Measurements from ENCODE around the gene RPE.
A peak's percentile ranks its signal among the peaks of the same experiment; 100 is the strongest.

RPE gene

DNA sequence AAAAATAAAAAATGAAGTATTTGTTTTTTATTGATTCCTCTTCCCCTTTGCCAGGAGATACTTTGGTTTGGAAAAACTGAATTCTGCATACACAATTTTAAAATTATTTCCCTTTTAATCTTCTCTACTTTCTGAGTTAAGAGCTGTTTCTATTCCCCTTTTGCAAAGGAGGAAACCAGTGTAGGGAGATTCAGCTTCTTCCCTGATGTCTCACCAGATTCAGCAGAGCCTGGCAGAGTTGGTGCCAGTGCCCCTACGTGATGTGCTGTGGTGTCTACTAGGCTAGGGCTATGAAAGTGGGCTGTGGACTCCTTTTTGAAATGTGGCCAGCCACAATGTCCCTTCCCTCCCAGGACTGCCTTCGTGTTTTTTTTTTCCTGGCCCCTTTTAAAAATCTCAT, 2.4 kb downstream of the RPE start:
- no peaks in the 10 kb centered on the region for H3K9me3 ChIP-seq (ENCODE audit: insufficient read depth, low read length, severe bottlenecking)
- H3K27ac ChIP-seq (ENCODE audit: low read length), result no peak overlapping the region
- H3K4me3 ChIP-seq (ENCODE audit: low read depth in 1 of 2, low read length in 2 of 2), result peak overlapping the region in 1 of 2 experiments; percentile 11; a peak in 1 of 4 replicates
- no peak for DNase-seq
- no peak overlapping the region for H3K9ac ChIP-seq (ENCODE audit: low read depth, low read length)
- H3K4me1 ChIP-seq (ENCODE audit: insufficient read depth, low read length), result peaks cover 36% of the 10 kb centered on the region
- H3K4me2 ChIP-seq (ENCODE audit: insufficient read depth, low read length), result peak overlapping the region; percentile 71; the same call in 1 of the 2 replicates
- ATAC-seq (ENCODE audit: insufficient read depth, low read depth), result no peak
- H4K20me1 ChIP-seq (ENCODE audit: insufficient read depth, low read length), result peaks cover 58% of the 10 kb centered on the region
- TF ChIP-seq, protein P1, sequence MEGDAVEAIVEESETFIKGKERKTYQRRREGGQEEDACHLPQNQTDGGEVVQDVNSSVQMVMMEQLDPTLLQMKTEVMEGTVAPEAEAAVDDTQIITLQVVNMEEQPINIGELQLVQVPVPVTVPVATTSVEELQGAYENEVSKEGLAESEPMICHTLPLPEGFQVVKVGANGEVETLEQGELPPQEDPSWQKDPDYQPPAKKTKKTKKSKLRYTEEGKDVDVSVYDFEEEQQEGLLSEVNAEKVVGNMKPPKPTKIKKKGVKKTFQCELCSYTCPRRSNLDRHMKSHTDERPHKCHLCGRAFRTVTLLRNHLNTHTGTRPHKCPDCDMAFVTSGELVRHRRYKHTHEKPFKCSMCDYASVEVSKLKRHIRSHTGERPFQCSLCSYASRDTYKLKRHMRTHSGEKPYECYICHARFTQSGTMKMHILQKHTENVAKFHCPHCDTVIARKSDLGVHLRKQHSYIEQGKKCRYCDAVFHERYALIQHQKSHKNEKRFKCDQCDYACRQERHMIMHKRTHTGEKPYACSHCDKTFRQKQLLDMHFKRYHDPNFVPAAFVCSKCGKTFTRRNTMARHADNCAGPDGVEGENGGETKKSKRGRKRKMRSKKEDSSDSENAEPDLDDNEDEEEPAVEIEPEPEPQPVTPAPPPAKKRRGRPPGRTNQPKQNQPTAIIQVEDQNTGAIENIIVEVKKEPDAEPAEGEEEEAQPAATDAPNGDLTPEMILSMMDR (IDR thresholded peaks at IDR 0.05; ENCODE audit: borderline replicate concordance, extremely low read depth, low read length, poor library complexity, severe bottlenecking), result no peak
- TF ChIP-seq EZH2 (IDR thresholded peaks at IDR 0.05; ENCODE audit: borderline replicate concordance, low read depth, low read length, severe bottlenecking), result no peak
- no peak overlapping the region for H2AFZ ChIP-seq (ENCODE audit: low read depth, low read length)
- no peaks in the 10 kb centered on the region for H3K27me3 ChIP-seq (ENCODE audit: insufficient read depth, low read length, poor library complexity)
- peaks cover 52% of the 10 kb centered on the region for H3K36me3 ChIP-seq (ENCODE audit: insufficient read depth, low read length)
- H3K79me2 ChIP-seq (ENCODE audit: insufficient read depth, low read length), result peaks cover 75% of the 10 kb centered on the region

DNA sequence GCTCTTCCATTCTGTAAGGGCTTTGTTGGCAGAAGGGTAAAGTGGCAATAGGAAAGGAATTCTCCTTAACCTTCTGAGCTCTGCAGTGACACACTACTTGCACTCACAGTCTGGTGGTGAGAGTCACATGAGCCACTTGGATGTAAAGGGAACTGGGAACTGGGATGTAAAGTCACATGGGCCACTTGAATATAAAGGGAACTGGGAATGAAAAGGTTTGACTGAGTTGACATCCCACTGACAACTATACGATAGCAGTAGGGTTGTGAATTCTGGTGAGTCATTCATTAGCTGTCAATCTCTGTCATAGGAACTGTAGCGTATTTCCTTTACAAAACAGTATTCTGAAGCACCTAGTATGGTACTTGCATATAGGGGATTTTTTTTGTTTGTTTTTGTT, 5.5 kb downstream of the RPE start:
- Histone ChIP-seq H3K9ac (ENCODE audit: low read depth, low read length) (no peak overlapping the region), H3K9me3 (ENCODE audit: insufficient read depth, low read length, severe bottlenecking) (no peaks in the 10 kb centered on the region), H3K4me3 (ENCODE audit: low read depth in 1 of 2, low read length in 2 of 2) (no peak overlapping the region), H2AFZ (ENCODE audit: low read depth, low read length) (no peak overlapping the region), H3K27ac (ENCODE audit: low read length) (no peak overlapping the region), H3K27me3 (ENCODE audit: insufficient read depth, low read length, poor library complexity) (no peaks in the 10 kb centered on the region), H4K20me1 (ENCODE audit: insufficient read depth, low read length) (peaks cover 75% of the 10 kb centered on the region), H3K4me1 (ENCODE audit: insufficient read depth, low read length) (peaks cover 28% of the 10 kb centered on the region), H3K79me2 (ENCODE audit: insufficient read depth, low read length) (peaks cover 100% of the 10 kb centered on the region), H3K36me3 (ENCODE audit: insufficient read depth, low read length) (peaks cover 78% of the 10 kb centered on the region), H3K4me2 (ENCODE audit: insufficient read depth, low read length) (no peak overlapping the region)
- DNase-seq, result no peak
- TF ChIP-seq, protein P1 (IDR thresholded peaks at IDR 0.05; ENCODE audit: borderline replicate concordance, extremely low read depth, low read length, poor library complexity, severe bottlenecking), result no peak
- TF ChIP-seq EZH2 (IDR thresholded peaks at IDR 0.05; ENCODE audit: borderline replicate concordance, low read depth, low read length, severe bottlenecking), result no peak
- no peak for ATAC-seq (ENCODE audit: insufficient read depth, low read depth)

DNA sequence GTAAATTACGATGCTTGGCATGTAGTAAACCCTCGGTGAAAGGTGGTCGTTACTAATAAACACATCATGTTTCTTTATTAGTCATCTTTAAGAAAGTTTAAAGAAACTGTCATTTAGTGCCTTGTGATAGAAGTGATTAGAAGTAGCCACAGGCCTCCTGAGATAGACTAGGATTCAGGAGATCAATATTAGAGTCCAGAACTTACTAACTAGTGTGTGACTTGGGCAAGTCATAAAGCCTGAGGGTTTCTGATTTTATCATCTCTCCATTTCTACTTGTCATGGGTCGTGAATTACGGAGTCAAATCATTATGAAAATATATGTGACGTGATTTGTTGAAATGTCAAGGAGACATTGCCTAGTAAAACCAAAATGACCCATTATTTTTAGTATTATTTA, 6.7 kb downstream of the RPE start:
- DNase-seq, result no peak
- Histone ChIP-seq H3K4me3 (ENCODE audit: low read depth in 1 of 2, low read length in 2 of 2) (no peak overlapping the region), H2AFZ (ENCODE audit: low read depth, low read length) (no peak overlapping the region), H3K9ac (ENCODE audit: low read depth, low read length) (no peak overlapping the region), H3K4me2 (ENCODE audit: insufficient read depth, low read length) (no peak overlapping the region), H4K20me1 (ENCODE audit: insufficient read depth, low read length) (peaks cover 72% of the 10 kb centered on the region), H3K79me2 (ENCODE audit: insufficient read depth, low read length) (peaks cover 99% of the 10 kb centered on the region), H3K27me3 (ENCODE audit: insufficient read depth, low read length, poor library complexity) (no peaks in the 10 kb centered on the region), H3K9me3 (ENCODE audit: insufficient read depth, low read length, severe bottlenecking) (no peaks in the 10 kb centered on the region), H3K4me1 (ENCODE audit: insufficient read depth, low read length) (peaks cover 17% of the 10 kb centered on the region), H3K36me3 (ENCODE audit: insufficient read depth, low read length) (peaks cover 83% of the 10 kb centered on the region), H3K27ac (ENCODE audit: low read length) (no peak overlapping the region)
- TF ChIP-seq, protein P1 (IDR thresholded peaks at IDR 0.05; ENCODE audit: borderline replicate concordance, extremely low read depth, low read length, poor library complexity, severe bottlenecking), result no peak
- no peak for TF ChIP-seq EZH2 (IDR thresholded peaks at IDR 0.05; ENCODE audit: borderline replicate concordance, low read depth, low read length, severe bottlenecking)
- ATAC-seq (ENCODE audit: insufficient read depth, low read depth), result no peak

DNA sequence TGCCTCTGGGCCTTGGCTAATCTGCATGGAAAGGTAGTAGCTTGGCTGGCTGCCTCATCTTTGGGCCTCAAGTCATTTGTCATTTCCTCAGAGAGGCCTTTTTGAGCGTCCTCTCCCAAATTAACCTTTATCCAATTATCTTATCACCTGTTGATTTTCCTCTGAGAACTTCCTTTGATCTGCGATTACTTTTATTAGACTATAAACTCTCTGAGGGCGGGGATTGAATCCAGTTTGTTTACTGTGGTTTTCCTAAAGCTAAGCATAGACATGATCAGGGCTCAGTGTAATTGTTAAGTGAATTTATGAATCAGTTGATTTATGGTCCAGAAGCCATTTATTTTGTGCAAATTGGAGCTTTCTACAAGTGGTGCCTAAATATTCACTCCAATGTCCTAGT, 7.5 kb downstream of the RPE start:
- peaks cover 94% of the 10 kb centered on the region for H3K79me2 ChIP-seq (ENCODE audit: insufficient read depth, low read length)
- no peak overlapping the region for H3K4me3 ChIP-seq (ENCODE audit: low read depth in 1 of 2, low read length in 2 of 2)
- ATAC-seq (ENCODE audit: insufficient read depth, low read depth) (no peak), DNase-seq (no peak)
- H4K20me1 ChIP-seq (ENCODE audit: insufficient read depth, low read length), result peaks cover 65% of the 10 kb centered on the region
- peaks cover 10% of the 10 kb centered on the region for H3K4me1 ChIP-seq (ENCODE audit: insufficient read depth, low read length)
- H3K9ac ChIP-seq (ENCODE audit: low read depth, low read length), result no peak overlapping the region
- no peak overlapping the region for H2AFZ ChIP-seq (ENCODE audit: low read depth, low read length)
- no peaks in the 10 kb centered on the region for H3K27me3 ChIP-seq (ENCODE audit: insufficient read depth, low read length, poor library complexity)
- H3K27ac ChIP-seq (ENCODE audit: low read length), result no peak overlapping the region
- H3K4me2 ChIP-seq (ENCODE audit: insufficient read depth, low read length), result no peak overlapping the region
- H3K9me3 ChIP-seq (ENCODE audit: insufficient read depth, low read length, severe bottlenecking), result no peaks in the 10 kb centered on the region
- peaks cover 82% of the 10 kb centered on the region for H3K36me3 ChIP-seq (ENCODE audit: insufficient read depth, low read length)
- TF ChIP-seq EZH2 (IDR thresholded peaks at IDR 0.05; ENCODE audit: borderline replicate concordance, low read depth, low read length, severe bottlenecking), result no peak
- TF ChIP-seq, protein P1 (IDR thresholded peaks at IDR 0.05; ENCODE audit: borderline replicate concordance, extremely low read depth, low read length, poor library complexity, severe bottlenecking), result no peak
